A549 (cell line): Measurements from ENCODE around the gene UBE2H. TPM values are rescaled to one million over a fixed set of nuclear protein-coding genes. Genes with fewer than 3 reads are reported as not detected.

Experiments used
- ATAC-seq, 2 experiments: fragments of 200-7000 bp in 1 of 2; fragments of >200 bp in 1 of 2; cut with Nextera tagmentation in 1 of 2; cut with Tn5 transposase in 1 of 2; 3 replicates each; pipeline versions ENCODE4 v1.8.0 to v1.9.1; 2018 to 2020; ENCODE audit warnings: mild to moderate bottlenecking in 1 of 2, moderate library complexity in 1 of 2
- CTCF ChIA-PET: fragments of 300-600 bp; sonication (Branson Sonifier 250); formaldehyde crosslinking; extraction: SDS; loops from one replicate; lab custom pipeline; 2021; ENCODE audit warnings: antibody characterized with exemption, inconsistent platforms; lab: Yijun Ruan, JAX
- POLR2A ChIA-PET: fragments of 350-600 bp; formaldehyde crosslinking; extraction: SDS; loops from one replicate; lab custom pipeline; 2021; ENCODE audit warnings: antibody characterized with exemption, inconsistent platforms; lab: Yijun Ruan, JAX
- DNase-seq, 2 experiments: peaks; one replicate each; pipeline versions ENCODE4 v3.0.0 to v3.0.0-alpha.2; 2011 to 2016; ENCODE audit warnings: low read depth in 1 of 2, low spot score in 1 of 2
- FAIRE-seq: peaks from 2 replicates; lab custom pipeline; 2011; peaks lifted over from hg19 to GRCh38; lab: Jason Lieb, UNC
- H3K27ac ChIP-seq, 2 experiments: fragments of >200 bp; sonication (Bioruptor Twin); formaldehyde crosslinking; 3 replicates each; pipeline ENCODE4 v1.5.1; 2016 to 2017
- H3K4me1 ChIP-seq: fragments of >200 bp; sonication (Bioruptor Twin); formaldehyde crosslinking; 3 replicates; pipeline ENCODE4 v1.6.1; 2016
- H3K4me2 ChIP-seq: fragments of >200 bp; sonication (Bioruptor Twin); formaldehyde crosslinking; 3 replicates; pipeline ENCODE4 v1.6.1; 2016
- H3K4me3 ChIP-seq: fragments of >200 bp; sonication (Bioruptor Twin); formaldehyde crosslinking; 3 replicates; pipeline ENCODE4 v1.5.1; 2016
- H3K9me3 ChIP-seq: fragments of >200 bp; sonication (Bioruptor Twin); formaldehyde crosslinking; 3 replicates; pipeline ENCODE4 v1.6.1; 2016
- CEBPB ChIP-seq, 2 experiments: fragments of >200 bp in 1 of 2; sonication (Bioruptor Twin) in 1 of 2; formaldehyde crosslinking in 1 of 2; IDR thresholded peaks; 2 replicates each; pipeline ENCODE4 v1.6.1; 2012 to 2016
- CHD4 ChIP-seq: fragments of 200-600 bp; sonication (generic); IDR thresholded peaks from 2 replicates; pipeline ENCODE4 v1.6.1; 2016; ENCODE audit warnings: antibody characterized with exemption, mild to moderate bottlenecking, borderline replicate concordance
- EHMT2 ChIP-seq: fragments of 200-600 bp; sonication (generic); IDR thresholded peaks from 2 replicates; pipeline ENCODE4 v1.6.1; 2016; ENCODE audit warnings: antibody characterized with exemption, low read depth, mild to moderate bottlenecking, moderate library complexity
- FOSB ChIP-seq: fragments of 250-450 bp; sonication (Bioruptor Pico); IDR thresholded peaks from 2 replicates; pipeline ENCODE4 v1.5.0; 2020; ENCODE audit warnings: mild to moderate bottlenecking, moderate library complexity
- FOSL2 ChIP-seq, 2 experiments: fragments of 450-650 bp in 1 of 2; fragments of >200 bp in 1 of 2; sonication (Bioruptor Twin) in 1 of 2; formaldehyde crosslinking; IDR thresholded peaks; 2 replicates each; pipeline versions ENCODE4 v1.5.0 to v1.6.1; 2016 to 2020; ENCODE audit warnings: mild to moderate bottlenecking in 1 of 2, moderate library complexity in 1 of 2
- FOXS1 ChIP-seq: fragments of 250-450 bp; sonication (Bioruptor Pico); IDR thresholded peaks from 2 replicates; pipeline ENCODE4 v1.5.0; 2020; ENCODE audit warnings: mild to moderate bottlenecking, moderate library complexity
- GATA3 ChIP-seq: IDR thresholded peaks from 2 replicates; pipeline ENCODE4 v1.6.1; 2012; ENCODE audit warnings: borderline replicate concordance
- HEYL ChIP-seq: fragments of 250-450 bp; sonication (Bioruptor Pico); IDR thresholded peaks from 2 replicates; pipeline ENCODE4 v1.8.0; 2021; ENCODE audit warnings: mild to moderate bottlenecking, moderate library complexity
- HOXA7 ChIP-seq: fragments of 250-450 bp; sonication (Bioruptor Pico); IDR thresholded peaks from 2 replicates; pipeline ENCODE4 v1.5.0; 2020; ENCODE audit warnings: mild to moderate bottlenecking, moderate library complexity
- HOXB5 ChIP-seq: fragments of 250-450 bp; sonication (Bioruptor Pico); IDR thresholded peaks from 2 replicates; pipeline ENCODE4 v1.5.0; 2020; ENCODE audit warnings: mild to moderate bottlenecking, moderate library complexity
- KDM1A ChIP-seq: fragments of 200-600 bp; sonication (generic); IDR thresholded peaks from 2 replicates; pipeline ENCODE4 v1.6.1; 2016; ENCODE audit warnings: low read depth, mild to moderate bottlenecking
- MAX ChIP-seq: IDR thresholded peaks from 2 replicates; pipeline ENCODE4 v1.6.1; 2012
- MYC ChIP-seq: IDR thresholded peaks from 2 replicates; pipeline ENCODE4 v1.6.1; 2012; ENCODE audit warnings: mild to moderate bottlenecking, inconsistent platforms, low read length, improper control_type of control experiment, borderline replicate concordance
- NFE2L2 ChIP-seq: fragments of 150-350 bp; conservative IDR thresholded peaks from 2 replicates; pipeline ENCODE4 v1.6.1; 2014; ENCODE audit warnings: low read length
- NR3C1 ChIP-seq: fragments of >200 bp; sonication (Bioruptor Twin); formaldehyde crosslinking; IDR thresholded peaks from 3 replicates; pipeline ENCODE4 v1.6.1; 2017
- PHF8 ChIP-seq: fragments of 200-600 bp; sonication (generic); IDR thresholded peaks from 2 replicates; pipeline ENCODE4 v1.6.1; 2016; ENCODE audit warnings: low read depth, mild to moderate bottlenecking, antibody characterized with exemption, moderate library complexity, borderline replicate concordance
- POLR2A ChIP-seq: IDR thresholded peaks from 2 replicates; pipeline ENCODE4 v1.6.1; 2012; ENCODE audit warnings: mild to moderate bottlenecking, low read length
- RAD21 ChIP-seq, 2 experiments: fragments of >200 bp in 1 of 2; sonication (Bioruptor Twin) in 1 of 2; formaldehyde crosslinking in 1 of 2; IDR thresholded peaks in 1 of 2; conservative IDR thresholded peaks in 1 of 2; 2 replicates in 1 of 2; 3 replicates in 1 of 2; pipeline ENCODE4 v1.6.1; 2012 to 2018; ENCODE audit warnings: inconsistent platforms in 1 of 2
- RARB ChIP-seq: fragments of 250-450 bp; sonication (Bioruptor Pico); IDR thresholded peaks from 2 replicates; pipeline ENCODE4 v1.8.0; 2021; ENCODE audit warnings: mild to moderate bottlenecking, moderate library complexity
- RNF2 ChIP-seq: fragments of 200-600 bp; sonication (generic); IDR thresholded peaks from 2 replicates; pipeline ENCODE4 v1.6.1; 2016; ENCODE audit warnings: low read depth, mild to moderate bottlenecking, antibody characterized with exemption, moderate library complexity, borderline replicate concordance
- ZFP36 ChIP-seq: fragments of 450-650 bp; IDR thresholded peaks from 2 replicates; pipeline ENCODE4 v1.6.1; 2014; ENCODE audit warnings: borderline replicate concordance; ENCODE audit not compliant: partially characterized antibody
- ZSCAN20 ChIP-seq: fragments of 250-450 bp; sonication (Bioruptor Pico); IDR thresholded peaks from 2 replicates; pipeline ENCODE4 v1.8.0; 2022; ENCODE audit warnings: mild to moderate bottlenecking, moderate library complexity
- WGBS: methylation state at CpG from one replicate; pipeline ENCODE4 v1.1.6; 2017; ENCODE audit errors: missing lambda C conversion rate; 5-methylcytosine and 5-hydroxymethylcytosine counted together
- polyA plus RNA-seq, 4 experiments: library from polyadenylated mRNA; depleted of rRNA in 3 of 4; stranded (reverse); fragments of >200 nt; fragmentation: RNase III in 1 of 4; extraction: RNeasy Plus Mini Kit Qiagen cat#74134 plus additional on column Dnase treatment in 1 of 4; gene quantifications; 2 replicates in 3 of 4; 3 replicates in 1 of 4; pipeline ENCODE4 v1.2.3, GENCODE V29; 2011 to 2017
- TF ChIP-seq, protein P1 (sequence below): IDR thresholded peaks from 2 replicates; pipeline ENCODE4 v1.6.1; 2012
- TF ChIP-seq, protein P2 (sequence below): fragments of >200 bp; sonication (Bioruptor Twin); formaldehyde crosslinking; IDR thresholded peaks from 3 replicates; pipeline ENCODE4 v1.5.1; 2016
- TF ChIP-seq, protein P3 (sequence below): fragments of 450-650 bp; IDR thresholded peaks from 2 replicates; pipeline ENCODE4 v1.6.1; 2014; ENCODE audit warnings: antibody characterized with exemption
- TF ChIP-seq, protein P4 (sequence below): fragments of >200 bp; sonication (Bioruptor Twin); formaldehyde crosslinking; IDR thresholded peaks from 2 replicates; pipeline ENCODE4 v1.6.1; 2016
- TF ChIP-seq, protein P5 (sequence below): IDR thresholded peaks from 2 replicates; pipeline ENCODE4 v1.6.1; 2012; ENCODE audit warnings: low read depth, borderline replicate concordance

The UBE2H gene
- polyA plus RNA-seq, 2 of the 4 experiments (the other 2 are of a cell fraction): 73.5 to 99.2 TPM

DNA sequence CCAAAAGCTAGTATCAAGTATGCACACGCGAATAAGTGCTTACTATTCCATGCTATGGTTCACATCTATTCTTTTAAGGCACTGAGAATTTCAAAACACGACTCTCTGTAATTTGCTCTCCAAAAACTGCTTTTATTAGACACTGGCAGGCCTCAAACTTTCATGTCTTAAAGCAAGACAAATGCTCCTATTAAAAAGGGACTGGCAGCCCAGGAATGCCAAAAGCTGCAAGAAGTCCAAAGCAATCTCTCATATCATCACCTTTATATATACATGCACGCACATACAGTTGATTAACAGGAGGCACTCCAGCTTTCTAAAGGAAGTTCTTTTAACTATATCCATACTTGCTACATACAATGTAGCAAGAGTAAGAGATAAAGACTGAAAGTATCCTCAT, 34.8 kb downstream of the UBE2H start:
- peaks cover 8% of the 10 kb centered on the region; the same call in 1 of the 3 replicates for H3K4me1 ChIP-seq
- FAIRE-seq: no peak
- no peak for ATAC-seq
- H3K27ac ChIP-seq: no peak overlapping the region
- no peak for TF ChIP-seq HOXA7 (CRISPR knock-in tag)
- no peak for TF ChIP-seq PHF8
- TF ChIP-seq, protein P1, sequence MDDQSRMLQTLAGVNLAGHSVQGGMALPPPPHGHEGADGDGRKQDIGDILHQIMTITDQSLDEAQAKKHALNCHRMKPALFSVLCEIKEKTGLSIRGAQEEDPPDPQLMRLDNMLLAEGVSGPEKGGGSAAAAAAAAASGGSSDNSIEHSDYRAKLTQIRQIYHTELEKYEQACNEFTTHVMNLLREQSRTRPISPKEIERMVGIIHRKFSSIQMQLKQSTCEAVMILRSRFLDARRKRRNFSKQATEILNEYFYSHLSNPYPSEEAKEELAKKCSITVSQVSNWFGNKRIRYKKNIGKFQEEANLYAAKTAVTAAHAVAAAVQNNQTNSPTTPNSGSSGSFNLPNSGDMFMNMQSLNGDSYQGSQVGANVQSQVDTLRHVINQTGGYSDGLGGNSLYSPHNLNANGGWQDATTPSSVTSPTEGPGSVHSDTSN: no peak
- TF ChIP-seq, protein P2, sequence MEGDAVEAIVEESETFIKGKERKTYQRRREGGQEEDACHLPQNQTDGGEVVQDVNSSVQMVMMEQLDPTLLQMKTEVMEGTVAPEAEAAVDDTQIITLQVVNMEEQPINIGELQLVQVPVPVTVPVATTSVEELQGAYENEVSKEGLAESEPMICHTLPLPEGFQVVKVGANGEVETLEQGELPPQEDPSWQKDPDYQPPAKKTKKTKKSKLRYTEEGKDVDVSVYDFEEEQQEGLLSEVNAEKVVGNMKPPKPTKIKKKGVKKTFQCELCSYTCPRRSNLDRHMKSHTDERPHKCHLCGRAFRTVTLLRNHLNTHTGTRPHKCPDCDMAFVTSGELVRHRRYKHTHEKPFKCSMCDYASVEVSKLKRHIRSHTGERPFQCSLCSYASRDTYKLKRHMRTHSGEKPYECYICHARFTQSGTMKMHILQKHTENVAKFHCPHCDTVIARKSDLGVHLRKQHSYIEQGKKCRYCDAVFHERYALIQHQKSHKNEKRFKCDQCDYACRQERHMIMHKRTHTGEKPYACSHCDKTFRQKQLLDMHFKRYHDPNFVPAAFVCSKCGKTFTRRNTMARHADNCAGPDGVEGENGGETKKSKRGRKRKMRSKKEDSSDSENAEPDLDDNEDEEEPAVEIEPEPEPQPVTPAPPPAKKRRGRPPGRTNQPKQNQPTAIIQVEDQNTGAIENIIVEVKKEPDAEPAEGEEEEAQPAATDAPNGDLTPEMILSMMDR: no peak
- TF ChIP-seq, protein P3, sequence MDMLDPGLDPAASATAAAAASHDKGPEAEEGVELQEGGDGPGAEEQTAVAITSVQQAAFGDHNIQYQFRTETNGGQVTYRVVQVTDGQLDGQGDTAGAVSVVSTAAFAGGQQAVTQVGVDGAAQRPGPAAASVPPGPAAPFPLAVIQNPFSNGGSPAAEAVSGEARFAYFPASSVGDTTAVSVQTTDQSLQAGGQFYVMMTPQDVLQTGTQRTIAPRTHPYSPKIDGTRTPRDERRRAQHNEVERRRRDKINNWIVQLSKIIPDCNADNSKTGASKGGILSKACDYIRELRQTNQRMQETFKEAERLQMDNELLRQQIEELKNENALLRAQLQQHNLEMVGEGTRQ: no peak
- no peak for TF ChIP-seq RNF2
- TF ChIP-seq, protein P4, sequence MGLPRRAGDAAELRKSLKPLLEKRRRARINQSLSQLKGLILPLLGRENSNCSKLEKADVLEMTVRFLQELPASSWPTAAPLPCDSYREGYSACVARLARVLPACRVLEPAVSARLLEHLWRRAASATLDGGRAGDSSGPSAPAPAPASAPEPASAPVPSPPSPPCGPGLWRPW: no peak
- no peak for TF ChIP-seq POLR2A
- TF ChIP-seq ZFP36: no peak
- no peak for TF ChIP-seq FOXS1
- no peak for TF ChIP-seq NFE2L2
- no peak overlapping the region for H3K4me3 ChIP-seq
- no peak overlapping the region for H3K4me2 ChIP-seq
- H3K9me3 ChIP-seq: no peaks in the 10 kb centered on the region
- CTCF ChIA-PET: interaction anchor here (0.6 to 1.6 kb wide), 7 partner anchors 9 to 93 kb away, joined by 3 to 5 read pairs (median 3); no protein-coding TSS in a partner anchor
- WGBS: 91% methylated on average over 4 of the region's 4 CpGs
- POLR2A ChIA-PET: no interaction called here
- no peak for DNase-seq

GRCh38 chr7:129914536-129915272, 38.1 kb downstream of the UBE2H start:
- FAIRE-seq (no peak), DNase-seq (no peak), ATAC-seq (no peak)
- Histone ChIP-seq H3K4me1 (peaks cover 34% of the 10 kb centered on the region), H3K4me3 (no peak overlapping the region), H3K4me2 (no peak overlapping the region), H3K9me3 (no peaks in the 10 kb centered on the region), H3K27ac (no peak overlapping the region)
- no peak for TF ChIP-seq NR3C1
- no peak for TF ChIP-seq HOXB5 (CRISPR knock-in tag)
- TF ChIP-seq CEBPB (IDR thresholded peaks at IDR 0.05): no peak
- no peak for TF ChIP-seq FOSB (CRISPR knock-in tag)
- TF ChIP-seq, protein P5, sequence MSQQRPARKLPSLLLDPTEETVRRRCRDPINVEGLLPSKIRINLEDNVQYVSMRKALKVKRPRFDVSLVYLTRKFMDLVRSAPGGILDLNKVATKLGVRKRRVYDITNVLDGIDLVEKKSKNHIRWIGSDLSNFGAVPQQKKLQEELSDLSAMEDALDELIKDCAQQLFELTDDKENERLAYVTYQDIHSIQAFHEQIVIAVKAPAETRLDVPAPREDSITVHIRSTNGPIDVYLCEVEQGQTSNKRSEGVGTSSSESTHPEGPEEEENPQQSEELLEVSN: no peak
- TF ChIP-seq EHMT2: no peak
- no peak for TF ChIP-seq HEYL (CRISPR knock-in tag)
- no peak for TF ChIP-seq FOSL2 (IDR thresholded peaks at IDR 0.05)
- TF ChIP-seq FOSL2 (CRISPR knock-in tag; IDR thresholded peaks at IDR 0.05): no peak
- TF ChIP-seq RARB (CRISPR knock-in tag): no peak
- no peak for TF ChIP-seq CHD4
- TF ChIP-seq POLR2A: no peak
- TF ChIP-seq GATA3: no peak
- no peak for TF ChIP-seq MAX
- TF ChIP-seq FOXS1: no peak
- no peak for TF ChIP-seq ZSCAN20
- no peak for TF ChIP-seq KDM1A
- no peak for TF ChIP-seq RAD21 (conservative IDR thresholded peaks at IDR 0.05 in 1 of 2, IDR thresholded peaks at IDR 0.05 in 1 of 2)
- no peak for TF ChIP-seq MYC
- TF ChIP-seq, protein P1: no peak
- ChIA-PET POLR2A (no interaction called here), CTCF (interaction anchor here (1.0 kb wide), 3 partner anchors 26 to 278 kb away, joined by 3 to 6 read pairs (median 3); no protein-coding TSS in a partner anchor)
- WGBS: 90% methylated on average over 9 of the region's 9 CpGs
